NCI-H2081 (cell line): ENCODE data around the gene PPP1R13L.

Source experiments
- DNase-seq, 2 experiments: peaks; one replicate each; lab custom pipeline; 2025; lab: John Stamatoyannopoulos, UW

The PPP1R13L gene

DNA sequence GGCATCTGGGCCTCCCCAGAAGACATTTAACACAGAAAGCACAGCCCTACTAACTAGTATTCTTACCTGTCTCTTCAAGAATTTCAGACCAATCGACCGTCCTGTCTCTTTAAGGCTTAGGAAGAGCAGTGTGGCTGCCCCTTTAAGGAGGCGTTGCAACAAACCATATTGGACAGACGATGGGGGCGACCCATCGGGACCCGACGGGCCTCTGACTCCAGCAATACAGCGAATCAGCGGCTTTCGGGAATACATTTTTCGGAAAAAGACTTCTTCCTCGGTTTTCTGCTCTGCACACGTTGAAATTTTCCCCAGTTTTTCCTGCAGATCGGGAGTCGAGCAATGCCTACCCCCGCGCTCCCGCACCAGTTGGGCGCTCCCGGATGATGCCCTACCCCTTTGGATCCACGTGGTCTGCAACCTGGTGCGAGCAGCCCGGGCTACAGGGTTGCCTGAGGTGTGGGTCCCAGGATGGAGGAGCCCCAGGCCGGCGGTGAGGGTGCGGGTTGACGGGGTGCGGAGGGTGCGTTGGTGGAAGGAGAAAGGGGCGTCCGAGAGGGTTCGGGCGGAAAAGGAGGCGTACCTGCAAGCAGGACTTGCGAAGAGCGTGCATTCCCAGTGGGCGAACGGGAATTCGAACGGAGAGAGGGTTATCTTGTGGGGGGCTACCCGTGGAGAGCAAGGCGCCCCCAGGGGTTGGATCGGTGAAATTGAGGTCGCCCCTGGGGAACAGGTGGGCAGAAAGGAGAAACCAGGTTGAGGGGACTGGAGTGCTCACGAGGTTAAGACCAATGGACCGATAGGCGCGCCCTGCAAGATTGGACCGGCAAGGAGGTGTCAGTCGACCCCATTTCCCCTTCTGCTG, 1.6 kb upstream of the PPP1R13L start, which contains the start of gene POLR1G:
Gene POLR1G, plus strand, starts transcription at position 419 of the 865 bp plus-strand sequence. Its CDS starts 53 bp downstream, at position 472.
- peak; percentile 73 to 84 for DNase-seq

DNA sequence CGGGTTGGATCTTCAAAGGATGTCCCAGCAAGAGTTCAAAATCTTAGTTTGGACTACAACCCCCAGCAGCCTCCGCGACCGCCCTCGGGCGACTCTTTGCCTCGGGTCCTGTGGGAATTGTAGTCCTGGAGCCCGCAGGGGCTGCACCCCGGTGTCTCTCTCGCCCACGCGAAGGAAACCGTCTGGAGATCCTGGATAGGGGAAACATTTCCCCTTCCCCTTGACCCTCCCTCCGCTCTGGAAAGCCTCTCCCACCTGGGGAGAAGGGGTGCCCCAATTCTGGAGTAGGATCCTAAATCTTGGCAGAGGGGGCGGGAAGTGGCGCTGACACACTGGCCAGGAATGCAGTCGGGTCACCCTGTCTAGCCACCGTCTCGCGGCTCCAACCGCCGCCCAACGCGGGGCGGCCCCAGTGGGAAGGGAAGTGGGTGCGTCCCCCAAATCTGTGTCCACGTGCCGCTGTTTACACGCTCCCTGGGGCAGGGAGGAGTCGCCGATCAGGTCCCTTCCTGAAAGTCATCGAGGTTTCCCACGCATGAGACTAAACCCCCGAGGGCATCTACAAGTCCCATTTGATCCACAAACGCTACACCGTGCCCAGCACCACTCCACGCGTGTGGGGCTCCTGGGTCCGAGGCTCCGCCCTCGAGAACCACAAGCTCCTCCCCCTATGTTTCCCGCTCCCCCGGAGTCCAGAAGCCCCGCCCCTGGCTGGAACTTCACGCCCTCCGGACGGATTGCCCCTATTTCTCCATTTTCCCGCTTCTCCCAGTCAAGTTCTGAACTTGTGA, 761 bp upstream of the PPP1R13L start:
- DNase-seq, result peak; percentile 73 to 78

DNA sequence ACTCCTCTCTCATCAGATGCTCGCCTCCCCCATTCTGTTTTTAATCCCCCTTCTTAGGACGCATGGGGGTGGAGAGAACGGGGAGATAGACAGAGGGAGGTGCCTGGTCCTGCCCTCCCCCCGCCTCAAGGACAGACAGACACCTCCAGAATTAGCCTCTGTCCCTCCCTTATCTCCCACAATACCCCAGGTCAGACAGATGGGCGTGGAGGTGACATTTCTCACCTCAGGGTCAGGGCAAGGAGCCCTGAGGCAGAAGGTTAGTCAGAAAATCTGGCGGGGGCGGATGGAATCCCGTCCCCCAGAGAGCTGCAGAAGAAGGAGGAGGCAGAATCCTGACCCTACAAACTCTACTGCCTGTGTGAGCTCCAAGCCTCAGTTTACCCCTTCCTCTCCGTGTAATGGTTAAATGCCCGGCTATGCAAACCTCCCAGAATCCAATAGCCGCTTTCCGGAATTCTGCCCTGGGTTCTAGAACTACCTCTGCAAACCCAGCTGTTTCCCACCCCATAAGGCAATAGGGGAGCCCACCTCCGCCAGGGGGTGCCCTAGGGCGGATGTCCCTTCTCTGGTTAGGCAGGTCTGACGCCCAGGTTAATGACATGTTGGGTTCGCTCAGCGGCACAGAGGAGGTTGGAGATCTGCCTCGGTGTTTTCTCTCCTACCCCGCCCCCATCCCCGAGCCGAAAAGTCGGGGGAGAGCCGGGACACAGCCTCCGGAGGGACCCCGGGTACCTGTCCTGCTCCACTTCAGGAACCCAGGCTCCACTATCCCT, 900 bp downstream of the PPP1R13L start:
- DNase-seq, result peak in 1 of 2 experiments; percentile 15

DNA sequence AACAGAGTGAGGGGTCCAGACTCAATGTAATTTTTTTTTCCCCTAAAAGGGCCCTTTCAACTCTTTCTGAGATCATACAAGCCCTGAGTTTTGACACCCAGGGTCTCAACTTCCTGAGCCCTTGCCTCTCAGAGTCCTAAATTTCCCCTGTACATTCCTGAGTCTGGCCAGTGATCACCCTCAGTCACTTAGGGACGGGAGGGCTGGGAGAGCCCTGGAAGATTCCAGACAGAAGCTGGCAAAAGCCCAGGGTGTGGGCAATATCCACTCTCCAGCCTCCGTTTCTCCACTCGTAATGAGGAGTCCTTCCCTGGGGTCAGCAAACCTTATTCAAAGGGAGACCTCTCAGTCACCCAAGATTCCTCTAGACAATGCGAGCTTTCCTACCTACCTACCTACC, 1.6 kb downstream of the PPP1R13L start:
- DNase-seq, result no peak

DNA sequence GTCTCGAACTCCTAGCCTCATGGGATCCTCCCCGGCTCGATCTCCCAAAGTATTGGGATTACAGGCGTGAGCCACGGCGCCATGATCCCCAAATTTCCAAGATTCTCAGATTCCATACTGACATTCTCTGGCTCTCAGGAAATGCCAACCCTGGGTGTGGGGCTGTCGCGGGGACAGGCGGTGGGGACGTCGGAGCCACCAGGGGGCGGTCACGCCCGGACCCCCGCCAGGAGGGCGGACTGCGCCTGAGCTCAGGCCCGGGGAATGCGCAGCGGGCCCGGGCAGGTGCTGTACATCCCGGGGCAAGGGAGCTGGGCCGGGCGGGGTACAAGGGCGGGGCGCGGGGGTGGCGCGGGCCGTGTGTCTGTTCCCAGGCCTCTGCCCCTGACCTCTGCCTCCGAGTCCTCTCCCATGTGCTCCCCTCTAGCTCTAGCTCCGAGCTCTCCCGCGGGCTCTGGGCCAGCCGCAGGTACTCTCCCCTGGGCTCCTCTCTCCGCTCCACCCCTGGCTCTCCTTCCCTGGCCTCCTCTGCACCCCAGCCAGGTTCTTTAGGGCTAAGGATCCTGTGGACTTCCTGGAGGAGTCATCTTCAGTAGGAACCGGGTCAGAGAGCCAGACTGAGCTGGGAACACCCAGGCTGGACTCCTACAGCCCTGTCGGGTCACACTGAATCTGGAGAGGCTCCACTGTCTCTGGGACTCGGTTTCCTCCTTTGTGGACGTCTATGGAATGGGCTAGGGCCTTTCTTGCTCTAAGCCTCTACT, 2.4 kb downstream of the PPP1R13L start:
- no peak for DNase-seq

DNA sequence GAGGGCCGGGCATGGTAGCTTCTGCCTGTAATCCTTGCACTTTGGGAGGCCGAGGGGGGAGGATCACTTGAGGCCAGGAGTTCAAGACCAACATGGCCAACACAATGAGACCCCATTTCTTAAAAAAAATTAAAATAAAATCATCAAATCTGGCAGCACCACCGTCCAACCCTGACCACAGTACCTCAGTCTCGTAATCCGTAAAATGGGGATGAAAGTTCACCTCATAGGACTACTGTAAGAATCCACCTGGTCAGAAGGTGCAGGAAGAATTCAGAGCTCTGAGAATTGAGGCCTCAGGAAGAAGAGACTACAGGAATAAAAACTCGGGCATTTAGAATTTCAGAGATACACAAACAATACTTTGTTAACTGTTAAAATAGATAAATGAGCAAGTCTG, 3.1 kb downstream of the PPP1R13L start:
- no peak for DNase-seq

DNA sequence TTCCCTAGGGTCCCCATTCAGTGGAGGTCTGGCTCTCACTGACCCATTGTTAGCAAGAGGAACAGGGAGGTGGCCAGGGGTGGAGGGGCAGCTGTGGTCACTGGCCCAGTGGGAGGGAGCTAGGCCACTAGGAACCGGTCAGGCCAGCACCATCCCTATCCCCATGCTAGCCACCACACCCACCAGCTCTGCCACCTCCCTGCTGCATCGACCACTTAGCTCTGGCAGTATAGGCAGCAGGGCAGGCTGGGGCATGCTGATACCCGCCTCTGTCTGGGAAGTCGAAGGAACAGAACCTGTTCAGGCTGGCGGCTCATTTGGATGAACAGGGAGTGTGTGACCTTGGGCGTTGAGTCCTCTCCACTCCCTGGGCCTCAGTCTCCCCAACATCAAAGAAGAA, 4.7 kb downstream of the PPP1R13L start:
- no peak for DNase-seq

DNA sequence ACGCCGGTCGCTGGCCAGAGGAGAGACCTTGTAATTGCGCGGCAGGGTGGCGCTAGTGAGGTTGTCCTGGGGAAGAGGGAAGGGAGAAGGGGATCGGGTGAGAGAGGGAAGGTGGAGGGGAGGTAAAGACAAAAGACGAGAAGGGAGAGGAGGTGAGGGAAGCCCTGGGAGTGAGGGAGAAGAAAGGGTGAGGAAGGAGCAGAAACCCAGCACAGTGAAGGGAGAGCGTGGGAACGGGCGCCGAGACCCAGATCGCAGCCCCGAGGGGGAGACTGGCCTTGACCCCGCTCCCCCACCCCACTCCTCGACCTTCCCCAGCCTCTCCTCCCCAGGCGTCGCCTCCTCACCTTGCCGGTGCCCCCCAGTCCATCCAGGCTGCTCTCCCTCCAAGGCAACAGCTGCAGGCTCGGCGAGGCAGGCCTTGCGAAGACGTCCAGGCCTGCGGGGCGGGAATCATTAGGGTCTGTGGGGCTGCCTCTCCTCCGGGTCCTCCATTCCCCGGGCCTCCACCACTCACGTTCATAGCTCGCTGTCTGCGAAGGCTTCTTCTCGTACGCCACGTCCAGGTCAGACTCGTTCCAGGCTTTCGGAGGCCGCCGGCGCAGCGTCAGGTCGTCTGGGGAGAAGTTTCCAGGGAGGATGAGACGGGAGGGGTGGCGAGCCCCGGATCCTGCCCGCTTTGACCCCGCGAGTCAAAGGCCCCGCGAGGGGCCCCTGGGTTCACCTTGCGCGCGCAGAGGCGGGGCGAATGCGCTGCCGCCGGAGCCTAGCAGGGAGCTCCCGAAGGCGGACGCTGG, 8.8 kb downstream of the PPP1R13L start:
- no peak for DNase-seq

DNA sequence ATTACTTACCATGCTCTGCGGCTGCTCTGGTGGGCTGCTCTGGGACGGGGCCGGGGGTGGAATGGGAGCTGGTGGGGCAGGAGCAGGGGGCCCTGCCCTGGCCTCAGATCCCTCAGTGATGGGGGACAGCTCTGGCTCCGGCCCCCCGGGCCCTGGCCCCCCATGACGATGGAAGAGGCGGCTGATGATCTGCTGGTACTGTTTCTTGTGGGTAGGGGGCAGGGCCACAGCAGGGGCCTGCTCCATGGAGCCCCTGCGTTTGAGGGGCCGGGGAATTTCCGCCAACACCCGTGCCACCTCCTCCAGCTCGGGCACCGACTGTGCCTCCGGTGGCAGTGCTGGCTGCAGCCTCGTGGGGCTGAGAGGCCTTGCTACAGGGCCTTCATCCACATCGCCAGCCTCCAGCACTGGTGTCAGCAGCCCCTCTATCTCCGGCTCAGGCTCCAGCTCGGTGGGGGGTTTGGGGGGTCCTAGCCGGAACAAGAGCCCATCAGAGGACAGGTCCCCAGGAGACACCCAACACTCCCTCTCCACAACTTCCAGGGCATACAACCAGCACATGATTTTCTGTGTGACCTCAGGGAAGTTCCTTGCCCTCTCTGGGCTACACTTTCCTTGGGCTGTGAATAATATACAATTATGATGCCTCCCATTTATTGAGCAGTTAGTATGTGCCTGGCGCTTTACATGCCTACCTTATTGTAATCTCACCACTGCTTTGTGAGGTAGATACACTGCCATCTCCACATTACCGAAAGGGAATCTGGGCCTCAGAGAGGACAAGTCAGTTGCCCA, 12.8 kb downstream of the PPP1R13L start:
- DNase-seq, result no peak

DNA sequence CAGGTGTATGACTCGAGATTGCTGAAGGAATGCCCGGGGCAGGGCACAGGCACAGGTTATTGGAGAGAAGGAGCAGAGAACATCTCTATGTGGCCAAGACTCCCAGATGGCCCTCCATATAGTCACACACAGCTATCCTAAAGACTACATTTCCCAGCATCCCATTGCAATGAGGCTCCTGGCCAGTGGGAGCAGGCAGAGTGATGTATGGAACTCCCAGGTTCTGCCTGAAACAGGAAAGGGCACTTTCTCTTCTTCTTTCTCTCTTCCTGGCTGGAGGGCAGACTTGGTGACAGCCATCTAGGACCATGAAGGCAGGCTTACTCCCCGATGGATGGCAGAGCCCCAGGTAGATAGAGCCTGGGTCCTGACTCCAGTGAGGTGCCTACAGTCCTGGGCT, 13.5 kb downstream of the PPP1R13L start:
- no peak for DNase-seq

DNA sequence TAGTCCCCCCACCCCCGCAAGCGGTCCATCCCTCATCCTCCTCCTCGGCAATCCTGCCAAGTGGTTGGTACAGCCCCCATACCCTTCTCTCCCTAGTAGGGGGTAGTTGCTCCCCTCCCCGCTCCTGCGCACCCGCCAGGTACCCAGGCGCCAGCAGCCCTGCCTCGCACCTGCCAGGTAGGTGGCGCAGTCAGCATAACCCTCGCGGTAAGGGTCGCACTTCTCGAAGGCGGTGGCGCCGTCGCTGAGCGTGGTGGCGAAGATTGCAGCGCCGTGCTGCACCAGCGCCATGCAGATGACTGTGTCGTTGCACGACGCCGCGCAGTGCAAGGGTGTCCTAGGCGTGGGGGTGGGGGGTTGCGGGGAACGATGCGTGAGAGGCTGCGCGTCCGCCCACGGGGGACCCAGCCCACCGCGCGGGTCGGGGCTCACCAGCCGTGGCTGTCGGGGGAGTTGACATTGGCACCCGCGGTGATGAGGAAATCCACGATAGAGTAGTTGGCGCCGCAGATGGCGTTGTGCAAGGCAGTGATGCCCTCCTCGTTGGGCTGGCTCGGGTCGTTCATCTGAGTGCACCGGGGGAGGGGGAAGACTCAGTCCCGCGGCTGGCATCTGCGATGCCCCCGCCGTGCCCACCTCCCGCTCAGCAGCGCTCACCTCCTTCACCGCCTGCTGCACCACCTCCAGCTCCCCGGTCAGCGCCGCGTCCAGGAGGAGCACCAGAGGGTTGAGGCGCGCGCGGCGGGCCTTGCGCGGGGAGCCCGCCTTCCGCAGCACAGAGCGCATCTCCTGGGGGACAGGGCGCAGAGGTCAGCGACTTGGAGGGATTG, 19.3 kb downstream of the PPP1R13L start:
- DNase-seq, result no peak

DNA sequence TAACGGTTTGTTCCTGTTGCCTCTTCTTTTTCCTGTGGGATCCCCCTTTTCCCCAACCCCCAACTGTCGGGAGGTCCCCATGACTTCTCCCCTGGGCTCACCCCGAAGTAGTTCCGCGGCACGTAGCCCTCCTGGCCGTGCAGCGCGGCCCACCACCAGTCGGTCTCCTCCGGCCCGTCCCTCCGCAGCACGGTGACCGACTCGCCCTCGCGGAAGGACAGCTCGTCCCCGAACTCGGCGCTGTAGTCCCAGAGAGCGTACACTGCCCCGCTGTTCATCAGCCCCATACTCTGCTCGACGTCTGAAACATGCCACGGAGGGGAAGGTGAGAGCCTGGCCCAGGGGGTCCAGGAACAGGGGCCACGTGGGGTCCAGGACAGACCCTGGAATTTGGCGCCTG, 22.4 kb downstream of the PPP1R13L start:
- DNase-seq, result no peak

DNA sequence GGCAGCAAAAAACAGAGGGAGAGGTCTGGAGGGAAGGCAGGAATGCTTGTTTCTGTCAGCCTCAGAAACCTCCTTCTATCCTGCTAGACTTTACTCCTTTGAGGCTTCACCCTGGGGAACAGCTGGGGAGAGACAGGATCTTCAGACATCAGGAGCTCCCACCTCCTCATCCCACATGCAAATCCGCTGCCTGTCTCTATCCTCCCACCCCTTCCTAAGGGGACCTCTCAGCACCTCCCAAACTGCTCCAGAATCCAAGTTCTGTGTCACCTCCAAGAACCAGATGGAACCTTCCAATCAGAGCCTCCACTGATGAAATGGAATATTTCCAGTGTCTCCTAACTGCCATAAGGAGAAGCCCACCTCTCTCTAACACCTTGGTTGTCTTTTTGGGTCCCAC, 24.8 kb downstream of the PPP1R13L start:
- no peak for DNase-seq

DNA sequence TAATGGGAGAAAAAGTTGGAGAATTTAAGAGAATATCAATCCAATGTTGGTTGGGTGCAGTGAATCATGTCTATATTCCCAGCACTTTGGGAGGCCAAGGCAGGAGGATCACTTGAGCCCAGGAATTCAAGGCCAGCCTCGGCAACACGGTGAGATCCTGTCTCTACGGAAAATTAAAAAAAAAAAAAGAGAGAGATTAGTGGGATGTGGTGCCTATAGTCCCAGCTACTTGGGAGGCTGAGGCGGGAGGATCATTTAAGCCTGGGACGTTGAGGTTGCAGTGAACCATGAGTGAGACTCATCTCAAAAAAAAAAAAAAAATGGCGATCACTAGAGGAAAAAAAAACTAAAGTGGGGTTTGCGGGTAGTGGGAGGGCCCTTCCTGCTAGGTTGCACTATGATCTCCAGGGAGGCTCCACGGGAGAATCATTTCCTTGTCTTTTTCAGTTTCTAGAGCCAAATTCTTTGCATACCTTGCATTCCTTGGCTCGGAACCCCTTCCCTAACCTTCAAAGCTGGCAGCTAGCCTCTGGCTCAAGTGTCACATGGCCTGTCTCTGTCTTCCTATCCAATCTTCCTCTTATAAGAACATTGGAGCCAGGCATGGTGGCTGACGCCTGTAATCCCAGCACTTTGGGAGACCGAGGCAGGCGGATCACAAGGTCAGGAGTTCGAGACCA, 28.7 kb downstream of the PPP1R13L start:
- DNase-seq, result no peak

DNA sequence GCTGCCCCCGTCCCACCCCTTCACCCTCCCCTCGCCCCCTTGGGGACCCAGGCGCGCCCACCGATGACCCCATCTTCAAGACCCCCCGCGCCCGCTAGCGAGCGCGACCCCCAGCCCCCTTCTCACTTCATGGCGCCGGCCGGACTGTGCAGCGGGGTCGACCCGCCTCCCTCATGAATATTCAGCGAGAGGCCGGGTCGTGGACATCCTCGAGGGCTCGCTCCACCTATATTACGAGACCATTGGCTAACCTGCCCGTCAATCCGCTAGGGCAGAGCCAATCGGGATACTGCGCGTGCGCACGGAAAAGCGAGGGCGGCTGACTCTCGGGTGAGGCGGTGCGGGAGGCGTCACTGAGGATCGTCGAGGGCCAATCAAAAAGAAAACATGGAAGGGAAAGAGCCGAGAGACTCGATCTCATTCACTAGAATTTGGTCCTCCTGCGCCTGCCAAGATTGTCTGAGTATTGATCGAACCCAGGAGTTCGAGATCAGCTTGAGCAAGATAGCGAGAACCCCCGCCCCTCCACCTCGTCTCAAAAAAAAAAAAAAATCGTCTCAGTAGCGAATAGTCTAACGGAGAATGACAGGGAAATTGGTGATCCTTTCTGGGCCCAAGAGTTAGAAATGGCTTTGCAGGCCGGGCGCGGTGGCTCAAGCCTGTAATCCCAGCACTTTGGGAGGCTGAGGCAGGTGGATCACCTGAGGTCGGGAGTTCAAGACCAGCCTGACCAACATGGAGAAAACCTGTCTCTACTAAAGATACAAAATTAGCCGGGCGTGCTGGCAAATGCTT, 34.3 kb downstream of the PPP1R13L start, which contains the start of gene ERCC2:
Gene ERCC2, minus strand, starts transcription at position 164 of the 795 bp plus-strand sequence. Its CDS starts 33 bp downstream, at position 131.
- peak; percentile 97 to 99 for DNase-seq

DNA sequence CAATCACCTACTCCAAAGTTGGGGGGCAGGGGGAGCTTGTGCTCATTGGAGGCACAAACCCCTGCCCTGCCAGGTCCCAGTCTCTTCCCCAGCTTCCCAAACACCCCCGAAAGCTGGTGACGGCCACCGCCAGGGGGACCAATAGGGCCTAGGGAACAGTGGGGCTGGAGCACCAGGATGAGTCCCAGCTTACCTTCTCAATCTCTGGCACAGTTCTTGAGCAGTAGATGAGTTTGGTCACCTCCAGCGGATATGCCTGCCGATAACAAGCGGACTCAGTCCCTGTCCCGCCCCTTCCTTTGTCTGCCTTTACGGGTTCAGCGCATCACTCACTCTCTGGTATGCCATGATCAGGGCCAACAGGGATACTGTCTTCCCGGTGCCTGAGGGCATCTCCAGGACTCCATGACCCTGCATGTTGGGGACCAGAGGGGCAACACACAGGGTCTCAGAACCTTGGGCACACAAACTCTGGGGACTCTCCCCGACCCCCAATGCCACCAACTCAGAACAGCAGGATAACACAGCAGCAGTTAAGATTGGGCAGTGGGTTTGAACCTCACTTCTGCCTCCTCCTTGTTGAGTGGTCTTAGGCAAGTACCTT, 36.0 kb downstream of the PPP1R13L start:
- no peak for DNase-seq

DNA sequence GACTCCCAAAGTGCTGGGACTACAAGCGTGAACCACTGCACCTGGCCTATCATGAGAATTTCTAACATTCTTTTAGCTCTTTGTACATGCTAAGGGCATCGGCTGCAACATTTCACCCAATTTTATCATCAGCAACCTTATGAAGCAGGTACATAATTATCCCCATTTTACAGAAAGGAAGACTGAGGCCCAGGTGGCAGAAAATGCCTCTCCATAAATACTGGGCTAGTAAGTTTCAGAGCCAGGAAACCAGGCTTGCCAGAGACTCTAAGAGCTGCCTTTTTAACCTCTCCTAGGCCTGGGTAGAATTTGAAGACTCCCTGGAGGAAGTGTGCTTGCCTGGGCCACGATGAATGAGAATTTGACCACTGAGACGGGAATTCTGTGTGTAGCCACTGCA, 36.7 kb downstream of the PPP1R13L start:
- no peak for DNase-seq
